GM12878 (cell line): ENCODE results near the gene PPOX. TPM values are rescaled to one million over a fixed set of nuclear protein-coding genes. Genes with fewer than 3 reads are reported as not detected.

Source experiments
- ASH2L ChIP-seq: fragments of 300-600, 200-600 bp; sonication (generic); IDR thresholded peaks from 2 replicates; pipeline ENCODE4 v1.6.1; 2017; ENCODE audit warnings: low read depth, mild to moderate bottlenecking, borderline replicate concordance
- ATF3 ChIP-seq: IDR thresholded peaks from 2 replicates; pipeline ENCODE4 v1.6.1; 2011; ENCODE audit warnings: low read depth, mild to moderate bottlenecking, low read length, moderate library complexity, borderline replicate concordance; ENCODE audit errors: extremely low read depth
- BACH1 ChIP-seq: fragments of 450-650 bp; IDR thresholded peaks from 2 replicates; pipeline ENCODE4 v1.6.1; 2017; ENCODE audit warnings: mild to moderate bottlenecking, borderline replicate concordance
- BHLHE40 ChIP-seq, 2 experiments: fragments of 450-650 bp in 1 of 2; IDR thresholded peaks; 2 replicates each; pipeline ENCODE4 v1.6.1; 2011 to 2017; ENCODE audit warnings: low read depth in 2 of 2, borderline replicate concordance in 1 of 2, improper control_type of control experiment in 1 of 2, low read length in 1 of 2, mild to moderate bottlenecking in 1 of 2
- EZH2 ChIP-seq: IDR thresholded peaks from 2 replicates; pipeline ENCODE4 v1.6.1; 2012; ENCODE audit warnings: low read depth, mild to moderate bottlenecking, control low read depth, inconsistent platforms, low read length, borderline replicate concordance; ENCODE audit not compliant: control insufficient read depth
- FOS ChIP-seq: IDR thresholded peaks from 3 replicates; pipeline ENCODE4 v1.6.1; 2011; ENCODE audit warnings: borderline replicate concordance; ENCODE audit not compliant: insufficient read length; ENCODE audit errors: extremely low read depth
- FOXK2 ChIP-seq: fragments of 450-650 bp; IDR thresholded peaks from 2 replicates; pipeline ENCODE4 v1.6.1; 2017; ENCODE audit warnings: mild to moderate bottlenecking, moderate library complexity
- GABPA ChIP-seq: IDR thresholded peaks from 2 replicates; pipeline ENCODE4 v1.6.1; 2014; ENCODE audit warnings: antibody characterized with exemption, low read depth, mild to moderate bottlenecking, inconsistent platforms
- IKZF1 ChIP-seq: fragments of 450-650 bp; conservative IDR thresholded peaks from 2 replicates; pipeline ENCODE4 v1.6.1; 2017; ENCODE audit warnings: antibody characterized with exemption, mild to moderate bottlenecking
- MTA2 ChIP-seq: fragments of 450-650 bp; IDR thresholded peaks from 2 replicates; pipeline ENCODE4 v1.6.1; 2016; ENCODE audit warnings: low read depth, mild to moderate bottlenecking, moderate library complexity
- MYB ChIP-seq: fragments of 150-350 bp; IDR thresholded peaks from 2 replicates; pipeline ENCODE4 v1.6.1; 2014; ENCODE audit warnings: mild to moderate bottlenecking, low read depth, low read length, borderline replicate concordance
- NR2C2 ChIP-seq: IDR thresholded peaks from 2 replicates; pipeline ENCODE4 v1.6.1; 2011; ENCODE audit warnings: borderline replicate concordance, low read depth; ENCODE audit not compliant: control insufficient read depth, insufficient read length
- POLR2AphosphoS2 ChIP-seq: IDR thresholded peaks from 2 replicates; pipeline ENCODE4 v1.6.1; 2011; ENCODE audit warnings: low read depth, mild to moderate bottlenecking, low read length, improper control_type of control experiment, moderate library complexity
- RAD21 ChIP-seq: IDR thresholded peaks from 2 replicates; pipeline ENCODE4 v1.6.1; 2011; ENCODE audit warnings: mild to moderate bottlenecking, low read depth, low read length, moderate library complexity; ENCODE audit not compliant: insufficient read depth
- RB1 ChIP-seq: fragments of 450-650 bp; formaldehyde crosslinking; IDR thresholded peaks from 2 replicates; pipeline ENCODE4 v1.6.1; 2017; ENCODE audit warnings: mild to moderate bottlenecking, borderline replicate concordance
- RFX5 ChIP-seq: IDR thresholded peaks from 2 replicates; pipeline ENCODE4 v1.6.1; 2011; ENCODE audit warnings: low read depth, low read length, improper control_type of control experiment
- RUNX3 ChIP-seq: IDR thresholded peaks from 2 replicates; pipeline ENCODE4 v1.6.1; 2012; ENCODE audit warnings: low read length, inconsistent platforms
- SIX5 ChIP-seq: IDR thresholded peaks from 2 replicates; pipeline ENCODE4 v1.6.1; 2011; ENCODE audit warnings: mild to moderate bottlenecking, low read depth, low read length, moderate library complexity; ENCODE audit not compliant: severe bottlenecking
- SMARCA5 ChIP-seq: fragments of 450-650 bp; IDR thresholded peaks from 2 replicates; pipeline ENCODE4 v1.6.1; 2017; ENCODE audit warnings: mild to moderate bottlenecking
- SPI1 ChIP-seq: IDR thresholded peaks from 2 replicates; pipeline ENCODE4 v1.6.1; 2011; ENCODE audit warnings: low read depth, mild to moderate bottlenecking, low read length, moderate library complexity, borderline replicate concordance; ENCODE audit not compliant: insufficient read depth
- SUZ12 ChIP-seq: fragments of 200-600 bp; sonication (generic); IDR thresholded peaks from one replicate; pipeline ENCODE4 v1.6.1; 2018; ENCODE audit warnings: antibody characterized with exemption, mild to moderate bottlenecking; ENCODE audit not compliant: unreplicated experiment
- TARDBP ChIP-seq: IDR thresholded peaks from 2 replicates; pipeline ENCODE4 v1.6.1; 2016; ENCODE audit warnings: borderline replicate concordance
- TCF12 ChIP-seq: IDR thresholded peaks from 2 replicates; pipeline ENCODE4 v1.6.1; 2011; ENCODE audit warnings: low read depth, mild to moderate bottlenecking, low read length
- USF2 ChIP-seq: IDR thresholded peaks from 2 replicates; pipeline ENCODE4 v1.6.1; 2011; ENCODE audit warnings: low read depth, low read length, improper control_type of control experiment, borderline replicate concordance
- YBX1 ChIP-seq: fragments of 450-650 bp; IDR thresholded peaks from 2 replicates; pipeline ENCODE4 v1.6.1; 2016; ENCODE audit warnings: antibody characterized with exemption
- YY1 ChIP-seq: IDR thresholded peaks from 2 replicates; pipeline ENCODE4 v1.6.1; 2011; ENCODE audit warnings: low read depth, mild to moderate bottlenecking, low read length
- ZNF207 ChIP-seq: fragments of 450-650 bp; IDR thresholded peaks from 2 replicates; pipeline ENCODE4 v1.6.1; 2014; ENCODE audit warnings: antibody characterized with exemption, mild to moderate bottlenecking, borderline replicate concordance
- polyA plus RNA-seq, 11 experiments: library from polyadenylated mRNA; depleted of rRNA in 4 of 11; unstranded in 6 of 11; stranded (reverse) in 5 of 11; fragments of >200 nt; fragmentation: Nextera tagmentation in 4 of 11; fragmentation: Illumina TruSeq in 1 of 11; extraction: Ambion mirVana in 4 of 11; extraction: Trizol in 1 of 11; gene quantifications; 1 replicate in 1 of 11; 2 replicates in 10 of 11; pipeline versions ENCODE4 v1.2.1 to v1.2.3, GENCODE V29; 2011 to 2016; ENCODE audit warnings: inconsistent platforms in 2 of 11, missing spikeins in 2 of 11, low read depth in 1 of 11
- total RNA-seq, 4 experiments: library from RNA; depleted of rRNA in 3 of 4; stranded (reverse); fragments of >200 nt in 3 of 4; fragmentation: Illumina TruSeq in 1 of 4; extraction: Trizol in 1 of 4; gene quantifications; 2 replicates each; pipeline versions ENCODE4 v1.2.1 to v1.2.3, GENCODE V29; 2013 to 2021
- TF ChIP-seq, protein P1 (sequence below): fragments of 450-650 bp; IDR thresholded peaks from 2 replicates; pipeline ENCODE4 v1.6.1; 2017; ENCODE audit warnings: antibody characterized with exemption, mild to moderate bottlenecking, moderate library complexity

The PPOX gene
- total and polyA plus RNA-seq, 10 of the 15 experiments (the other 5 are each of a cell fraction or from before 2014, with no cell fraction given) = 8.9 to 31.5 (median 20.3) TPM

DNA sequence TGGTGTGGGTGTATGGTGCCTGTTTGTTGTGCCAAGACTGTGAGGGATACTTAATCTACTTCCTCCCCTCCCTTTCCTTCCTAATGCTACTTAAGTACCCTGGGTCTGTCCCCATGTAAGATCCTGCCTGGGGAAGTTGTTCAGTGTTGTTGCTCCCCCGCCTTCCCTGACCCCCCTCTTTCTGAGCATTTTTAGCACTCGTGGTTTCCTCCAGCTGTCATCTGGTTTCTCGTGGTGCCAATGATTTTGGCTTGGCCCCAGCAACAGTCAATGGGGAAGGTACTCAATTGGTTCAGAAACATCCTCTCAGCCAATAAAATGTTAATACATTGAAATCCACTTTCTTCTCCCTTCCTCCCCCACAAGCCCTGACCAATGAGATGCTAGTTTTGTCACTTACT lies 19.1 kb downstream of the PPOX start (continued):
- TF ChIP-seq YY1 (no peak), FOS (peak; percentile 46), SIX5 (no peak), RB1 (no peak), ASH2L (no peak), ATF3 (no peak), TARDBP (no peak), MYB (no peak), RUNX3 (peak; percentile 96), YBX1 (no peak), ZNF207 (no peak), BHLHE40 (IDR thresholded peaks at IDR 0.05; ENCODE audit: borderline replicate concordance in 1 of 2, low read depth in 2 of 2, low read length in 1 of 2) (peak; percentile 64 to 67), SPI1 (no peak; the same call in 1 of the 2 replicates), RFX5 (peak; percentile 98), FOXK2 (peak; percentile 85; the same call in 1 of the 2 replicates), BACH1 (no peak), GABPA (0 out of 2 replicates have a peak, but pooled peaks have one; percentile 29), USF2 (no peak), SUZ12 (no peak), SMARCA5 (no peak), IKZF1 (0 out of 2 replicates have a peak, but pooled peaks have one; percentile 13), RAD21 (no peak), POLR2AphosphoS2 (no peak), TCF12 (peak; percentile 96), NR2C2 (no peak), EZH2 (no peak), MTA2 (no peak)
- TF ChIP-seq, protein P1, sequence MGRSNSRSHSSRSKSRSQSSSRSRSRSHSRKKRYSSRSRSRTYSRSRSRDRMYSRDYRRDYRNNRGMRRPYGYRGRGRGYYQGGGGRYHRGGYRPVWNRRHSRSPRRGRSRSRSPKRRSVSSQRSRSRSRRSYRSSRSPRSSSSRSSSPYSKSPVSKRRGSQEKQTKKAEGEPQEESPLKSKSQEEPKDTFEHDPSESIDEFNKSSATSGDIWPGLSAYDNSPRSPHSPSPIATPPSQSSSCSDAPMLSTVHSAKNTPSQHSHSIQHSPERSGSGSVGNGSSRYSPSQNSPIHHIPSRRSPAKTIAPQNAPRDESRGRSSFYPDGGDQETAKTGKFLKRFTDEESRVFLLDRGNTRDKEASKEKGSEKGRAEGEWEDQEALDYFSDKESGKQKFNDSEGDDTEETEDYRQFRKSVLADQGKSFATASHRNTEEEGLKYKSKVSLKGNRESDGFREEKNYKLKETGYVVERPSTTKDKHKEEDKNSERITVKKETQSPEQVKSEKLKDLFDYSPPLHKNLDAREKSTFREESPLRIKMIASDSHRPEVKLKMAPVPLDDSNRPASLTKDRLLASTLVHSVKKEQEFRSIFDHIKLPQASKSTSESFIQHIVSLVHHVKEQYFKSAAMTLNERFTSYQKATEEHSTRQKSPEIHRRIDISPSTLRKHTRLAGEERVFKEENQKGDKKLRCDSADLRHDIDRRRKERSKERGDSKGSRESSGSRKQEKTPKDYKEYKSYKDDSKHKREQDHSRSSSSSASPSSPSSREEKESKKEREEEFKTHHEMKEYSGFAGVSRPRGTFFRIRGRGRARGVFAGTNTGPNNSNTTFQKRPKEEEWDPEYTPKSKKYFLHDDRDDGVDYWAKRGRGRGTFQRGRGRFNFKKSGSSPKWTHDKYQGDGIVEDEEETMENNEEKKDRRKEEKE = no peak
